COR-L47 (cell line): ENCODE results near the gene CRYBG1.
"Not testable (repeated sequence)": the region's sequence is repeated elsewhere in the genome, so short reads cannot be mapped to it uniquely, and the experiment has no call there.

Experiments used
- DNase-seq: peaks from one replicate; lab custom pipeline; 2025; lab: John Stamatoyannopoulos, UW

The CRYBG1 gene

DNA sequence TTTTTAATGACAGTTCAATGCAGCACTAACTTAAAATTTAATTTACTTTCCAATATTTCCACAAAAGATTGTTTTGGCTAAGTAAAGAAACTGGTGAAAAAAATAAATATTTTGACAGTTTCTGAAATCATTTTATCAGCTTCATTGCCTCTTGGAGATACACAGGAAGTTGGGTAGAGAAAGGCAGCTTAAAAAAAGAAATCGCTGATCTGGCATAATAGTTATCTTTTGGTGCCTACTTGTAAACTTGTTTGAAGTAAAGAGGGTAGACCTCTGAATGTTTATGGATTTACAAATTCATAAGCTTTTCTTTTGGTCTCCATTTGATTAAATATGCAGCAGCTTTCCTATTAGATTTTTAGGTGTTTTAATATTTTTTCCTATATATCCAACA, 165.4 kb downstream of the CRYBG1 start:
- no peak for DNase-seq

GRCh38 chr6:106527117-106527516, 166.6 kb downstream of the CRYBG1 start:
- DNase-seq: no peak

GRCh38 chr6:106527979-106528378, 167.5 kb downstream of the CRYBG1 start:
- DNase-seq: no peak

- DNase-seq: no peak
Observed at GRCh38 chr6:106528521-106528920, 168.0 kb downstream of the CRYBG1 start.

DNA sequence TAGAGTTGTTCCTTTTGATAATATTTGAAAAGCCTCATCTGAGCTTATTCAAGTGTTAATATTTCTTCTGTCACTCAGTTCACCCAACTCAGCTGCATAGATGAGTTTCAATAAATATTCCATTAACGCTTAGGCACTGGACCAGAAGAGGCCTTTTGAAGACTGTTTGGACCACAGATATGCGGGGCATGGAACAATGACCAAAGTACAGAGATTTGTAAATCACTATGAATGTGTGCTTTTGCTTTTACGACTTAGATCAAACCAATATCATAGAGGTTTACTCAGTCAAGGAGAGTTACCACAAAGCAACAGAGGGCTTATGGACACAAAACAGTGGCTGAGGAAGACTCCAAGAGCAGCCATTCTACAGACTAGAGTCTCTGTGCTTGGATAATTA, 168.9 kb downstream of the CRYBG1 start:
- DNase-seq: no peak

DNA sequence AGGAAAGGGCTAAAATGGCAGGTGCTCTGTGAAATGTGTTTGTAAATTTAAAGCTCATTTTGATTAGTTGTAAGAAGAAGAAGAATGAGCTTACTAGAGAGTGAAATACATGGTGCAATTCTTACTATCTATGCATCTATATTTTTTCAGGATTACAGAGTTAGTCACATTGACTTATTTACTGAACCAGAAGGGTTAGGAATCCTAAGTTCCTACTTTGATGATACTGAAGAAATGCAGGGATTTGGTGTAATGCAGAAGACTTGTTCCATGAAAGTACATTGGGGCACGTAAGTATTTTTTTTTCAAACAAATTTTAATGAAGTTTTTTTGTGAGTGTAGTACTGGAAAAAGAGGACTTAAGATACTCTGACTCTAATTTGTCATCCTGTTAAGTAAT, 169.5 kb downstream of the CRYBG1 start:
- no peak for DNase-seq

- no peak for DNase-seq
Observed at GRCh38 chr6:106530502-106530901, 170.0 kb downstream of the CRYBG1 start.

GRCh38 chr6:106533054-106533453, 172.5 kb downstream of the CRYBG1 start:
- DNase-seq: no peak

DNA sequence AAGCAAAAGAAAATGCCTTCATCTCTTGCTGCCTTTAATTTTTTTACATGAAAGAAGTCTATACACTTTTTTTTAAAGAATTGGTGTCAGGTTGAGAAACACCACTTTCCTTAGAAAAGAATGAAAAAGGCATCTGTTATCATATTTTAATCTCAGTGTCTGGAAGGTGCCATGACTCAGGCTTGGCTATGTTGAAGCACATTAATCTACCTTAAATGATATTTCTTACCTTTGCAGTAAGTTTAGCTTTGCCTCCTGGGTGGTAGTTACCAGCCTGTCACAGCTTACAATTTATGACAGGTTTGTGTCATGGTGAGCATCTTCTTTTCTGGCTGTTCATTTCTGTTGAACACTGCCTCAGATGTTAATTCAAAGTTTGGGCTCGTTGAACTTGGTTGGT, 173.5 kb downstream of the CRYBG1 start:
- DNase-seq: no peak

GRCh38 chr6:106534564-106534982, 174.1 kb downstream of the CRYBG1 start:
- DNase-seq: no peak

GRCh38 chr6:106535012-106535411, 174.5 kb downstream of the CRYBG1 start:
- no peak for DNase-seq

DNA sequence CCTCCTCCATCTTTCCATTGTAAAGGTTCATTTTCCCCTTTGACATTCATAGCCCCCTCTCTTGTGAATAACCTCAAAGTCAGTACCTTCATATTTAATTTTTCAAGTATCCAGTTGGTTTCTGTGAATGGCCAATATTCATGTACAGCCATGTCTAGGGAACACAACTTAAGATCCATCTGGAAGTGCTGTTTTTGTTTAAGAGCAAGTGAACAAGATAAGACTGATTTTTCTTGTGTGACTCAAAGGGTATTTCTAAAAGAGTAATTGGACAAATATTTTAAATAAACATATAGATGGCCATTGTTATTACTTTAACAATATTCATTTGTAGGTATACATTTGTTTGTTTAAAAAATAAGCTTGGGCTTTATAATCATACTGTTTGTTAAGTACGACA, 175.8 kb downstream of the CRYBG1 start:
- no peak for DNase-seq

- DNase-seq: no peak
Observed at GRCh38 chr6:106536851-106537250, 176.3 kb downstream of the CRYBG1 start.

- no peak for DNase-seq
Observed at GRCh38 chr6:106537662-106538061, 177.1 kb downstream of the CRYBG1 start.

DNA sequence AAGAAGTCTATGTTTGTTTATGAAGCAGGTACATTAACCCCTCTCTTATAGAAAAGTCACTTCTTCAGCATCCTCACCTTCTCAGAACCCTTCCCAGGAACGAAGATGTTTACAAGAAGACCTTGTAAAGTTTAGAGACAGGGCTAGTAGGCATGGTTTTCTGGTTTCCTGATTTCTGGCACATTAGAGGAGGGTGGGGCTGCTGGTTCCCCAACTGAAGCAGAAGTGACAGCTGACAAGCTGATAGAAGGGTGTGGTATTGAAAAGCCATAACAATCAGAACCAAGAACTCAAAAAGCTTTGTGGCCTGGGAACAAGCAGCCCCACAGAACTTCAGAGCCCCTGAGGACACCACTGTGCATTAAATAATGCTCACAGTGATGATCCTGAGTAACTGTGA, 177.6 kb downstream of the CRYBG1 start:
- DNase-seq: no peak

- no peak for DNase-seq
Observed at GRCh38 chr6:106539936-106540335, 179.4 kb downstream of the CRYBG1 start.

DNA sequence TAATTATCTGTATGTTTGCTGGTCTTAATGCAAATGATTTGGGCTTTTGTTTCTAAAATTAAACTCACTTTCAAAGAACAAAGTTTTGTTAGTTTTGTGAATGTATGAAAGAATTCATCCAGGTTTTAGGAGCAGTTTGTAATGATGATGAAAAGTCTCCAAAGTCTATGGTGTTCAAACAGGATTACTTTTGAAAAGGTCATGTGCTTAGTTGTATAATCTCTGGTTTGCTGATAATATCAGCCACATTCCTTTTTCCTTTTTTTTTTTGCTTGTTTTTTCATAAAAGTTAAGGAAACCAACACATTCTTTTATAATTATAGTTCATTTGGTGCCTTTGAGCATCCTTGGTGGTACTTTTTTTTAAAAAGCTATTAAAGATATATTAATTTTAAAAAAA, 179.9 kb downstream of the CRYBG1 start:
- no peak for DNase-seq

- DNase-seq: no peak
Observed at GRCh38 chr6:106540907-106541306, 180.4 kb downstream of the CRYBG1 start.

GRCh38 chr6:106546261-106546690, 185.8 kb downstream of the CRYBG1 start:
- DNase-seq: no peak

GRCh38 chr6:106546691-106547414, 186.3 kb downstream of the CRYBG1 start:
- DNase-seq: no peak

DNA sequence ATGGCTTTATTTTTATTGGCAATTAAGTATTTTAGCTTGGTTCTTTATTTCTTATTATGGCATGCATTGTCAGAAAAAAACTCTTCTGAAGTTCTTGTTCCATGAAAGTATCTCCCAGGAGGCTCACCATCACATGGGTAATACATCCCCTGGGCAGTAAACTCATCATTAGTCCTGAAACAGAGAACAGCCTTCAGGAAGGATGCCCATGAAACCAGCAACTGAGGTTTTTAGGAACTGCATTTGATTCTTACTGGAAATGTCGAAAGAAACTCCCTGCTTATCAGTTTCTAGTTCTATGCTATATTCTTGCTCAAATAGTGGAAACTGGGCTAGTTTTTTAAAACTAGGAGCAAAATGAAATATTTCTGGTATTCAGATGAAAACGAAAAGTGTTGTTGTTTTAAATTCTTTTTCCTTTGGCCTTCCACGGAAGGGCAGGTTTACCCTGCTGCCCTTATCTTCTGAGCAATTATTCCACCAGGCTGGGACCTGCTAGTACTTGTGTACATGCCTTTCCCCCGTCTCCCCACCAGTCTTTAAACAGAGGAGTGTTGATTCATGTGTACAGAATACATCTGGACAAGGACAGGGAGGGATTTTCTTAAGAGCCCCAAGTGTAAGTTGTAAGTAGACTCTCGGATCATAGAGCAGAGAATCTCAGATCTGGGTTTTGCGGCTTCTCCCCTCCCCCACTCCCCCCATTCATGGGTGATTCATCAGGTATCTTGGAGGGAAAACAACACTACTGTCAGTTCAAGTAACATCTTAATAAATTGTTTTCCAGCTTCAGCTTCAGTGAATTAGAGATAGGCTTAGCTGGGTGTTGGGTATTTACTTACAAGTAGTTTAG, 187.3 kb downstream of the CRYBG1 start:
- no peak for DNase-seq

DNA sequence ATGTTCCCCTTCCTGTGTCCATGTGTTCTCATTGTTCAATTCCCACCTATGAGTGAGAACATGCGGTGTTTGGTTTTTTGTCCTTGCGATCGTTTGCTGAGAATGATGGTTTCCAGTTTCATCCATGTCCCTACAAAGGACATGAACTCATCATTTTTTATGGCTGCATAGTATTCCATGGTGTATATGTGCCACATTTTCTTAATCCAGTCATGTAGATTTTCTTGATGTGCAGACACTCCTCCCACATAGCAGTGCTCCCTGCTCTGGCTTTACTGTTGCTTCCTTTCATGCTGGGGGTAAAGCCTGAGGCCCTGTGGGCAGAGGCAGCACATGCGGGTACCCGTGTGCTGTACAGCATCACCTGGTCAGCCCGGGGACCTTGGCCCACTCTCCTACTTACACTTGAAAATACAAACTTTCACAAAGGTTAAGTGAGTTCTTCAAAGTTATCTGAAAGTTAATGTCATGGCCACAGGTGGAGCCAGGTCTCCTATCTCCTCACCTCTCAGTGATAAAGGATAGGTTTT, 188.5 kb downstream of the CRYBG1 start:
- DNase-seq: not testable (repeated sequence)

DNA sequence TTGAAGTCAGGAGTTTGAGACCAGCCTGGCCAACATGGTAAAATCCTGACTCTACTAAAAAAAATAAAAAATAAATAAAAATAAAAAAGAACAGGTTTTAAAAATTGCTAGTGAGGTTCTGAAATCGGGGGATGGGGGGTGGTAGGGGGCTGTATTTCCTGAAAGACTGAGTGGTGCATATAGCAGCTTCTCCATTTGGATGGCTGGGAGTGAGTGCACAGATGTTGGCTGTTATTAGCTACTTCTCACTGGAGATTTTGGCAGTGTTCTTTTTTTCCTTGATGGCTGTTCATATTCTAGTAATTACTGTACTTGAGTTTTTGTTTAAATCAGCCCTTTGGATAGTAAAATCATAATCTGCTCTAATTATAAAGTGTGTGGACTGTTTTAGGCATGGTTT, 189.0 kb downstream of the CRYBG1 start:
- DNase-seq: no peak
